Esophagus (tissue), 2 donors: ENCODE measurements around the gene DCC. TPM values are rescaled to one million over a fixed set of nuclear protein-coding genes. Genes with fewer than 3 reads are reported as not detected.

Experiments
- H3K27ac ChIP-seq, 2 donors: one replicate each; pipeline ENCODE4 v1.5.1; 2013; ENCODE audit warnings: low read depth in 2 of 2, mild to moderate bottlenecking in 2 of 2, inconsistent platforms in 1 of 2, low read length in 1 of 2, moderate library complexity in 1 of 2
- H3K27me3 ChIP-seq, 2 donors: one replicate each; pipeline ENCODE4 v1.6.1; 2013; ENCODE audit warnings: low read length in 2 of 2, control low read depth in 1 of 2, mild to moderate bottlenecking in 1 of 2; ENCODE audit not compliant: insufficient read depth in 2 of 2, control insufficient read depth in 1 of 2
- H3K36me3 ChIP-seq, 2 donors: one replicate each; pipeline ENCODE4 v1.6.1; 2013; ENCODE audit warnings: low read length in 1 of 2; ENCODE audit not compliant: control insufficient read depth in 2 of 2, insufficient read depth in 2 of 2
- H3K4me1 ChIP-seq, 2 donors: one replicate each; pipeline ENCODE4 v1.6.1; 2013; ENCODE audit warnings: low read length in 1 of 2; ENCODE audit not compliant: control insufficient read depth in 2 of 2, insufficient read depth in 2 of 2
- H3K4me3 ChIP-seq, 2 donors: one replicate each; pipeline ENCODE4 v1.5.1; 2013; ENCODE audit warnings: low read length in 2 of 2, mild to moderate bottlenecking in 2 of 2, low read depth in 1 of 2, moderate library complexity in 1 of 2
- H3K9me3 ChIP-seq, 2 donors: one replicate each; pipeline ENCODE4 v1.6.1; 2013; ENCODE audit warnings: mild to moderate bottlenecking in 2 of 2, low read depth in 1 of 2, low read length in 1 of 2, moderate library complexity in 1 of 2; ENCODE audit not compliant: control insufficient read depth in 2 of 2, insufficient read depth in 1 of 2
- WGBS, 2 donors: extraction: QIAGEN DNeasy Blood & Tissue Kit; methylation state at CpG; one replicate each; pipeline ENCODE4 v1.1.7; 2013; 5-methylcytosine and 5-hydroxymethylcytosine counted together
- polyA plus RNA-seq, 2 donors: library from polyadenylated mRNA; stranded (reverse); fragments of 200-250 nt; gene quantifications; one replicate each; pipeline ENCODE4 v1.2.3, GENCODE V29; 2013
- donor health status: healthy with polysubstance abuse.
- donor health status: Bipolar disorder and iron deficiency.

Gene DCC
- polyA plus RNA-seq, 2 donors: not detected

- Histone ChIP-seq H3K27ac (no peak overlapping the region), H3K9me3 (peaks cover 0 to 9% of the 10 kb centered on the region in 2 donors), H3K4me3 (no peak overlapping the region), H3K27me3 (no peaks in the 10 kb centered on the region), H3K36me3 (no peaks in the 10 kb centered on the region), H3K4me1 (no peaks in the 10 kb centered on the region)
- WGBS, 2 donors: 93 to 96% methylated on average over 23 of the region's 23 CpGs
Observed at GRCh38 chr18:52747869-52748268, 407.9 kb downstream of the DCC start.

- Histone ChIP-seq H3K36me3 (no peaks in the 10 kb centered on the region), H3K4me3 (no peak overlapping the region), H3K4me1 (no peaks in the 10 kb centered on the region), H3K9me3 (peaks cover 0 to 9% of the 10 kb centered on the region in 2 donors), H3K27me3 (no peaks in the 10 kb centered on the region), H3K27ac (no peak overlapping the region)
- 81 to 88% methylated on average over 8 of the region's 8 CpGs for WGBS, 2 donors
Observed at GRCh38 chr18:52748343-52748742, 408.3 kb downstream of the DCC start.

- WGBS, 2 donors: 74 to 83% methylated on average over 1 of the region's 1 CpG
- no peaks in the 10 kb centered on the region for H3K36me3 ChIP-seq
- peaks cover 0 to 9% of the 10 kb centered on the region in 2 donors for H3K9me3 ChIP-seq
- no peaks in the 10 kb centered on the region for H3K27me3 ChIP-seq
- H3K27ac ChIP-seq: no peak overlapping the region
- no peaks in the 10 kb centered on the region for H3K4me1 ChIP-seq
- no peak overlapping the region for H3K4me3 ChIP-seq
Observed at GRCh38 chr18:52749542-52749941, 409.5 kb downstream of the DCC start.

GRCh38 chr18:52750995-52751394 lies 411.0 kb downstream of the DCC start:
- H3K4me3 ChIP-seq: no peak overlapping the region
- H3K4me1 ChIP-seq: no peaks in the 10 kb centered on the region
- H3K36me3 ChIP-seq: no peaks in the 10 kb centered on the region
- H3K9me3 ChIP-seq: peaks cover 0 to 9% of the 10 kb centered on the region in 2 donors
- 63 to 72% methylated on average over 2 of the region's 2 CpGs for WGBS, 2 donors
- no peak overlapping the region for H3K27ac ChIP-seq
- no peaks in the 10 kb centered on the region for H3K27me3 ChIP-seq

GRCh38 chr18:52764316-52764715 lies 424.3 kb downstream of the DCC start:
- Histone ChIP-seq H3K36me3 (no peaks in the 10 kb centered on the region), H3K9me3 (peaks cover 0 to 5% of the 10 kb centered on the region in 2 donors), H3K4me3 (no peak overlapping the region), H3K27me3 (no peaks in the 10 kb centered on the region), H3K27ac (no peak overlapping the region), H3K4me1 (no peaks in the 10 kb centered on the region)
- 51 to 53% methylated on average over 3 of the region's 3 CpGs for WGBS, 2 donors

GRCh38 chr18:52766002-52766545 lies 426.1 kb downstream of the DCC start:
- H3K27me3 ChIP-seq: no peaks in the 10 kb centered on the region
- H3K4me1 ChIP-seq: no peaks in the 10 kb centered on the region
- peaks cover 0 to 2% of the 10 kb centered on the region in 2 donors for H3K9me3 ChIP-seq
- no peak overlapping the region for H3K27ac ChIP-seq
- WGBS, 2 donors: 77 to 79% methylated on average over 9 of the region's 9 CpGs
- H3K4me3 ChIP-seq: no peak overlapping the region
- no peaks in the 10 kb centered on the region for H3K36me3 ChIP-seq

- Histone ChIP-seq H3K9me3 (no peaks in the 10 kb centered on the region), H3K36me3 (no peaks in the 10 kb centered on the region), H3K4me1 (no peaks in the 10 kb centered on the region), H3K27ac (no peak overlapping the region), H3K4me3 (no peak overlapping the region), H3K27me3 (no peaks in the 10 kb centered on the region)
- 74 to 80% methylated on average over 5 of the region's 5 CpGs for WGBS, 2 donors
Observed at GRCh38 chr18:52781113-52781512, 441.1 kb downstream of the DCC start.

- WGBS, 2 donors: 38 to 52% methylated on average over 2 of the region's 2 CpGs
- Histone ChIP-seq H3K27ac (no peak overlapping the region), H3K27me3 (no peaks in the 10 kb centered on the region), H3K36me3 (no peaks in the 10 kb centered on the region), H3K4me1 (no peaks in the 10 kb centered on the region), H3K9me3 (peaks cover 0 to 4% of the 10 kb centered on the region in 2 donors), H3K4me3 (no peak overlapping the region)
Observed at GRCh38 chr18:52791321-52791720, 451.3 kb downstream of the DCC start.

- 90 to 97% methylated on average over 1 of the region's 1 CpG for WGBS, 2 donors
- H3K4me3 ChIP-seq: no peak overlapping the region
- H3K27me3 ChIP-seq: no peaks in the 10 kb centered on the region
- no peaks in the 10 kb centered on the region for H3K36me3 ChIP-seq
- no peak overlapping the region for H3K27ac ChIP-seq
- no peaks in the 10 kb centered on the region for H3K4me1 ChIP-seq
- H3K9me3 ChIP-seq: peaks cover 2% of the 10 kb centered on the region in 2 donors
Observed at GRCh38 chr18:52812834-52813233, 472.8 kb downstream of the DCC start.

GRCh38 chr18:52813635-52814416 lies 473.8 kb downstream of the DCC start:
- H3K9me3 ChIP-seq: peaks cover 2% of the 10 kb centered on the region in 2 donors
- no peaks in the 10 kb centered on the region for H3K4me1 ChIP-seq
- no peak overlapping the region for H3K27ac ChIP-seq
- WGBS, 2 donors: 39% methylated on average over 1 of the region's 1 CpG
- H3K27me3 ChIP-seq: no peaks in the 10 kb centered on the region
- no peaks in the 10 kb centered on the region for H3K36me3 ChIP-seq
- H3K4me3 ChIP-seq: no peak overlapping the region
